GM12801 (cell line): ENCODE results near the gene PDHX.

Experiments used
- TF ChIP-seq, protein P1 (sequence below): IDR thresholded peaks from one replicate; pipeline ENCODE4 v1.5.1; 2011; ENCODE audit warnings: control low read depth; ENCODE audit not compliant: insufficient read length; ENCODE audit errors: extremely low read depth

Gene PDHX

DNA sequence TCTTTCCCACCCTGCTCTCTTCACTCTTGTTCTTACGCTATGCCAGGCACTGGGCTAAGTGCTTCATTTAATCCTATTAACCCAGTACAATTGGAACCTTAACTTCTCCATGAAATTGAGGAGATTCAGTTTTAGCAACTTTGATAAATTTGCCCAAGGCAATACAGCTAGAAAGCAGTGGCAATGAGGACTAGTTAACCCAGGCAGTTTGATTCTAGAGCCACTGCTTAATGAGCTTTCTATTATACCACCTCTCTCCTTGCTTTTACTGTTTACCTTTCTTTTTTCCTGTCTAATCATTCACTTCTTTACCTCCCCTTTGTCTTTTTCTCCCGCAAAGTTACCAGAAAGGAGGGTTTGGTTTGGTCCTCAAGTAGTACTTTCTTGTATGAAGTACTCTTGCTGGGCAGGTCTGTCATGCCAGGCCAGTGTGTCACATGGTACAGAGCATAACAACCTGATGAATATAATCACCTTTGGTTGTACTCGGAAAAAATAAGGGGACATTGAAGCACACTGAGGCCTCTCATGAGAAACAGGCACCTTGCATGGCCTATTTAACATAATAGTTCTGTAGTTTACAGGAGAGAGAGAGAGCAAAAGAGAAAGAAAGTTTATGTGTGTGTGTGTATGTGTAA, 70.6 kb downstream of the PDHX start:
- TF ChIP-seq, protein P1, sequence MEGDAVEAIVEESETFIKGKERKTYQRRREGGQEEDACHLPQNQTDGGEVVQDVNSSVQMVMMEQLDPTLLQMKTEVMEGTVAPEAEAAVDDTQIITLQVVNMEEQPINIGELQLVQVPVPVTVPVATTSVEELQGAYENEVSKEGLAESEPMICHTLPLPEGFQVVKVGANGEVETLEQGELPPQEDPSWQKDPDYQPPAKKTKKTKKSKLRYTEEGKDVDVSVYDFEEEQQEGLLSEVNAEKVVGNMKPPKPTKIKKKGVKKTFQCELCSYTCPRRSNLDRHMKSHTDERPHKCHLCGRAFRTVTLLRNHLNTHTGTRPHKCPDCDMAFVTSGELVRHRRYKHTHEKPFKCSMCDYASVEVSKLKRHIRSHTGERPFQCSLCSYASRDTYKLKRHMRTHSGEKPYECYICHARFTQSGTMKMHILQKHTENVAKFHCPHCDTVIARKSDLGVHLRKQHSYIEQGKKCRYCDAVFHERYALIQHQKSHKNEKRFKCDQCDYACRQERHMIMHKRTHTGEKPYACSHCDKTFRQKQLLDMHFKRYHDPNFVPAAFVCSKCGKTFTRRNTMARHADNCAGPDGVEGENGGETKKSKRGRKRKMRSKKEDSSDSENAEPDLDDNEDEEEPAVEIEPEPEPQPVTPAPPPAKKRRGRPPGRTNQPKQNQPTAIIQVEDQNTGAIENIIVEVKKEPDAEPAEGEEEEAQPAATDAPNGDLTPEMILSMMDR: no peak

DNA sequence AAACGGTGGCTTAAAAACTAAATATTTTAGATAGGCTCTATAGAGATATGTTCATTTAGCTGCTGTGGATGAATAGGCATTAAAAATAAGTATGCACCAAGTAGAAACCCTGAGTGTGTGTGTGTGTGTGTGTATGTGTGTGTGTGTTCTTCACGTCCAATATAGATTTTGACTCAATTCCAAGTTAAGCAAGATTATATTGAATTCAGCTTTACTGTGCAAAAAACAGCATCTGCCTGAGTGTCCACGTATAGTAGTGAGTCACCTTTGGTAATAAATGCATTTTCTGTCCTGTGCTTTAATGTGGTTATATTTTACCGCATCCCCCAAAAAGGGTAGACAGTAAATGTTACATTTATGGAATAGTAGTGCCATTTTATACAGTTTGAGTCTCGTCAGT, 71.2 kb downstream of the PDHX start:
- TF ChIP-seq, protein P1: no peak

DNA sequence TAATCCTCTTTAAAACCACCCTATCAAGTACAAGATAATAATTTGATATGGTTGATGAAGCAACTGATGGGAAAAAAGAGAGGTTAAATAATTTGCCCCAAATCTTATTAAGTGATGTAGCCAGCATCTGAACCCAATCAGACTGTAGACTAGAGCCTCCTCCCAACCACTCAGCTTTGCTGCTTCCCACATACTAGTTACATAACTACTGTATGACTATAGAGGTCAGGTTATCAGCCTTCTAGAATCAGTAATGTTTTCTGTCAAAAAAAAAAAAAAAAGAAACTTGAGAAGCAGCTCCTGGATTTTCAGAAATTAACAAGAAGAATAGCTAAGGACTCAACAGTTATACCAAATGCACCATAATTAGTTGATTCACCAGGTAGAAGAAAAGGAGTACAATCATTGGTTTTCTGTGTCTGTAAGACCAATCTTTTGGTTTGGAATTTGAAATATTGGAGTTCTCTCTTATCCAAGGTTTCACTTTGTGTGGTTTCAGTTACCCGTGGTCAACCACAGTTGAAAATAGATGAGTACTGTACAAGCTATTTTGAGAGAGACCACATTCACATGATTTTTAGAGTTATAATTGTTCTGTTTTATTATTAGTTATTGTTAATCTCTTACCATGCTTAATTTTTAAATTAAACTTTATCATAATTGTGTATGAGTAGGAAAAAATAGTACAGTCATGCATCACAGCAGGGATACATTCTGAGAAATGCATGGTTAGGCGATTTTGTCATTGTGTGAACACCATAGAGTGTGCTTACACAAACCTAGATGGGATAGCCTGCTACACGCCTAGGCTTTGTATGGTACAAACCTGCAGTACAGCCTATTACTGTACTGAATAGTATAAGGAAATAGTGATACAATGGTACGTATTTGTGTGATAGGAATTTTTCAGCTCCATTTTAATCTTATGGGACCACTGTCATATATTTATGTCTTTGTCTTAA, 72.2 kb downstream of the PDHX start:
- TF ChIP-seq, protein P1: no peak

DNA sequence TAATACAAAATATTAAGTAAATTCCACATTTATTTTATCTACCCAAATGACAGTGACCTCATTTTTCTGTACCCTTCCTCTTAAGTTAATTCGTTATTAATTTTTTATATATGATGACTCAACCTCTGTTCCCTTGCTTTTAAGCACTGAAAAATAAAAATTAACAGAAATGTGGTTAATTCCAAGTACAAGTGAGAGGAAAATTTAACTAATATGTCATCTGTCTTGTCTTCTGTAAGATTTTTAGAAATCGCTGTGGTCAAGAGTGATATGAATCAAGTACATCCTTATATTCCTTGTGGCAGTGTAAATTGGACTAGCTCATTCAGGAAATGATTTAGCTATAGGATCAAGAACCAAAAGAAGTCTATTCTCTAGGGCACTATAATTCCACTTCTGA, 74.5 kb downstream of the PDHX start:
- TF ChIP-seq, protein P1: no peak

DNA sequence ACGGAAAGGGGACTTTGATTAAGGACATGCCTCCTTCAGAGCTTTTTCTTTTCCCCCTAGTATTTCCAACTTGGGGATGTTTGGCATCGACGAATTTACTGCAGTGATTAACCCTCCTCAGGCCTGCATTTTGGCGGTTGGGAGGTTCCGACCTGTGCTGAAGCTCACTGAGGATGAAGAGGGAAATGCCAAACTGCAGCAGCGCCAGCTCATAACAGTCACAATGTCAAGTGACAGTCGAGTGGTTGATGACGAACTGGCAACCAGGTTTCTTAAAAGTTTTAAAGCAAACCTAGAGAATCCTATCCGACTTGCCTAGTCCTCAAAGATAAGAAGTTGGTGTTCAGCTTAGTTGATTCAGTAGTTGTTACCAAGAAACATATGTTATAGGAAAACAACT, 78.4 kb downstream of the PDHX start:
- TF ChIP-seq, protein P1: no peak

DNA sequence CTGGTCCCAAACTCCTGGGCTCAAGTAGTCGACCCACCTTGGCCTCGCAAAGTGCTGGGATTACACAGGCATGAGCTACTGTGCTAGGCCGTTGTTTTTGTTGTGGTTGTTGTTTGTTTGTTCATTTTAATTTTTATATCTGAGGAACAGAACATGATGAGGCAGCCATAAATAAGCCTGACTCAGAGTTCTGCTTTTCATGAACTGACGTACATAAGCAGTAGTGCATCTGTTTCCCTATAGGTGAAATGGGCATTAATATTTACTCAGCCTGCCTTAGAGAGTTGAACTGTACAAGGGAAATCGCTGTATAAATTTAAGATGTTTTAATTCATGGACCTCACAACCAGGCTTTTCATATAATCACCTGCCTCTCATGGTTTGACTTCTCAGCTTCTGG, 80.5 kb downstream of the PDHX start:
- TF ChIP-seq, protein P1: no peak

DNA sequence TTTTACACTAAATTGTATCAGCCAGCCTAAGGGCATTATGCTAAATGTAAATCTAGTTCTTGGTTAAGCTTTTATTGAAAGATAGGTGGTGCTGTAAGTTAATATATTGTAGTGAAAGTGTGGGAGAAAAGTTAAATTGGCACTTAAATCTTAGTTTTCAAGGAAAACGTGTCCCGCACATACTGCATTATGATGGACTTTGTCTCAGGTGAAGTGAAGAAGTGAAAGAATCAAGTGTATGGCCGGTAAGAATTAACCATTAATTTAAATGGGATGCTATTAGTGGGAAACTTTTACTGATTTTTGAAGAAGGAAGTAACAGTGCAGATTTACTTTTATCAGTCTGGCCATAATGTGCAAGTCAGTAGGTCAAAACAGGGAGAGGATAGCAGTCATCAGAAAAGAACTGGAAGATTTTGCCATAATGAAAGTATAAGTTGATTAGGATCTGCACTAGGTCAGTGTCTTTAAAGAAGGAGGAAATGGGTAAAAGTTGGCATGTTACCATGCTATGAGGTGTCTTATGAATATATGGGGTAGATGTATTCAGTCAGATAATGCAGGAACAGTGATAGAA, 81.6 kb downstream of the PDHX start:
- TF ChIP-seq, protein P1: no peak
